HT1080 (cell line): ENCODE data around the gene KLHL29. TPM values are rescaled to one million over a fixed set of nuclear protein-coding genes. Genes with fewer than 3 reads are reported as not detected.
A peak's percentile ranks its signal among the peaks of the same experiment; 100 is the strongest.

Source experiments
- DNase-seq: peaks from one replicate; pipeline ENCODE4 v3.0.0-alpha.2; 2015; ENCODE audit warnings: low read depth
- total RNA-seq: library from RNA; depleted of rRNA; stranded (reverse); fragments of >200 nt; shearing (Covaris generic); gene quantifications from 2 replicates; pipeline ENCODE4 v1.2.3, GENCODE V29; 2014

Gene KLHL29
- total RNA-seq, 1 experiment from 2014 or later: 6.8 TPM

GRCh38 chr2:23692263-23692662, 307.3 kb downstream of the KLHL29 start:
- no peak for DNase-seq

- no peak for DNase-seq
Observed at GRCh38 chr2:23692851-23693605, 308.0 kb downstream of the KLHL29 start.

- DNase-seq: no peak
Observed at GRCh38 chr2:23693606-23693951, 308.6 kb downstream of the KLHL29 start.

DNA sequence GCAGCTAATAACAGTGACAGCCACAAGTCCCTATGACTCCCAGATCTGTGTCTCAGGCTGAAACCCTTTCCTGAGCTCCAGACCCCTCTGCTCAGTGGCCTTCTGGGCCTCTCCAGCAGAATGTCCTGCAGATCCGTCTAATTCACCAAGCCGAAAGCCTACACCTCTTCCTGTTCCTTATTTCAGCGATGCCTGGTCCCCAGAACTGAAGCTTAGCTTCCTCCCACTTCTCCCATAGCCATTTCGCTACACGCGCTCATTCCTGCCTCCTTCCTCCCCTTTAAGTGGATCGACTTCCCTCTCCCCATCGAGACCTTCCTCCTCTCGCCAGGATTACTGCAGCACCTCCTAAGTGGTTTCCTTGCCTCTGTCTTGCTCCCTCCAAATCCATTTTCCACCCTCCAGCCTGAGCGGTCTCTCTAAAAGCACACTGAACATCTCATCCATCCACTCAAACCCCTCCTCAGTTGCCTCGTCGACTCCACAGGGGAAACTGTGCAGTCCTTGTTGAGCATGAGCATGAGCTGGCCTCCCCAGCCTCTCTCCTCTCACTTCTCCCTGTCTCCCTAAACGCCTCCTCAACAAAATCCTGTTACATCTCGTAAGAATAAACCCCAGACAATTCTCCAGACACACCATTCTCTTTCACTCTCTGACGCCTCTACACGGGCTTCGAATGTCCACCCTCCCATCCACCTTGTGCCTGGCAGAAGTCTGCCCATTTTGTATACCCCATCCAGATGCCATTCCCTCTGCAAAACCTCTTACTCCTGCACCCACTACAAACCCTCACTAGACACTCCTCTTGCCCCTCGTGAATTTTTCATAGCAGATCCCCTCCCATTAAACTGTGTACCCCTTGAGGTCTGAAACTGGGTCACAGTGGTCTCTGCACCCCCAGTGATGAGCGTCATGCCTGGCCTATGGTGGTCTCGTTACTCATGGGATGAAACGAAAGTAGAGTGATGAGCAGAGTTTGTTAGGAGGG, 309.4 kb downstream of the KLHL29 start:
- DNase-seq: no peak

GRCh38 chr2:23695214-23695889, 310.4 kb downstream of the KLHL29 start:
- no peak for DNase-seq

DNA sequence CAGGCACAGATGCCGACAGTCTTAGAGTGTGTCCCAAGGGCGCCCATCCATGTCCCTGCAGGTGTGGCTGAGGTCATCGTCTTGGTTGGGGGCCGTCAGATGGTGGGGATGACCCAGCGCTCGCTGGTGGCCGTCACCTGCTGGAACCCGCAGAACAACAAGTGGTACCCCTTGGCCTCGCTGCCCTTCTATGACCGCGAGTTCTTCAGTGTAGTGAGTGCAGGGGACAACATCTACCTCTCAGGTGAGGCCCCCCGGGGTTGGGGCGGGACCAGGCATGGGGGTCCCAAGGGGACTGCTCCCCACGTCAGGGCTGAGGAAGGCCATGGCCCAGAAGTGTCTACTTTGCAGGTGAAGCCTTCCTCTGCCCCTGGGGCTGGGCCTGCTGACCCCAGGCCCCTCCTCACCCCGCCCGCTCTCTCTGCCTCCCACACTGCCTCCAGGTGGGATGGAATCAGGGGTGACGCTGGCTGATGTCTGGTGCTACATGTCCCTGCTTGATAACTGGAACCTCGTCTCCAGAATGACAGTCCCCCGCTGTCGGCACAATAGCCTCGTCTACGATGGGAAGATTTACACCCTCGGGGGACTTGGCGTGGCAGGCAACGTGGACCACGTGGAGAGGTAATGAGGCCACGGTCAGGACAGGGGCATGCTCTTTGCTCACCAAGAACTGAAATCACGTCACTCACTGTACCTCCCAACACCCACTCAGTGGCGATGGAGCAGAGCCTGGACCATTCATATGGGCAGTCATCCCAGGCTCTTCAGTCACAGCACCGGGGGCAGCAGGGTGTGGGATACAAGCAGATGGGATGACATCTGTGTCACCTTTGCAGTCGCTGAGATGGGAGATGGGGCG, 311.1 kb downstream of the KLHL29 start:
- DNase-seq: no peak

- DNase-seq: no peak
Observed at GRCh38 chr2:23696752-23697045, 311.7 kb downstream of the KLHL29 start.

DNA sequence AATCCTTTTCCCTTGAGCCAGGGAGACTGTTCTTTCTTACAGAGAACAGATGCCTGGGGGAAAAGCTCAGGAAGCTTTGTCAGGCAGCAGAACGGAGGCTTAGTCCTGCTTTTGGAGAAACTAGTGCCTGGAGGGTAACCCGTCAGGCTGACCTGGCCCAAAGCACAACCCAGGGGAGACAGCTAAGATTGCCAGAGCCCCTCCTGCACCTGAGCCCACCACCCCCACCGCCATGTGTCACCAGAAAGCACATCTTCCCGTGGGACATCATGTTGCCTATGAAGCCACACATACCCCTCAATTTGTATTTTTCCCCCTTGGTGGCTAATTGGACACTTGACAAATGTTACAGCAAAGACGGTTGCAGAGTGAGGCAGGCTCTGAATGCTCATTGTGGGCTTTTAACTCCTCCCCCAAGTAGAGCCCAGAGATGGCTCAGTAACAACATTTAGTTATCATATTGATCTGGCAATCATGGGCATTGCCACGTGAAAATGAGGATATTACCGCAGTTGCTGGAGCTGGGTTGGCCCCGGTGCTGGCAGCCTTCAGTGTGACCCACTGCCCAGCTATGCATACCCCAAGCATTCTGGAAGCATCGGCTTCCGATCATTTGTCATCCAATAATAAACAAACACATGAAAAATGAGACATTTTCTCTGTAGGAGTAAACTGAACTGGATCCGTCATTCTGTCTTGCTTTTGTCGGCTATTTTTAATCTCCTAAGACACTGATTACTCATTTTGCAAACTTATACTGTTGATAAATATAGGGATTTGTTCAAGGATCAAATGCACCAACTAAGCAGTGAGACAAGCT, 312.5 kb downstream of the KLHL29 start:
- DNase-seq: no peak

DNA sequence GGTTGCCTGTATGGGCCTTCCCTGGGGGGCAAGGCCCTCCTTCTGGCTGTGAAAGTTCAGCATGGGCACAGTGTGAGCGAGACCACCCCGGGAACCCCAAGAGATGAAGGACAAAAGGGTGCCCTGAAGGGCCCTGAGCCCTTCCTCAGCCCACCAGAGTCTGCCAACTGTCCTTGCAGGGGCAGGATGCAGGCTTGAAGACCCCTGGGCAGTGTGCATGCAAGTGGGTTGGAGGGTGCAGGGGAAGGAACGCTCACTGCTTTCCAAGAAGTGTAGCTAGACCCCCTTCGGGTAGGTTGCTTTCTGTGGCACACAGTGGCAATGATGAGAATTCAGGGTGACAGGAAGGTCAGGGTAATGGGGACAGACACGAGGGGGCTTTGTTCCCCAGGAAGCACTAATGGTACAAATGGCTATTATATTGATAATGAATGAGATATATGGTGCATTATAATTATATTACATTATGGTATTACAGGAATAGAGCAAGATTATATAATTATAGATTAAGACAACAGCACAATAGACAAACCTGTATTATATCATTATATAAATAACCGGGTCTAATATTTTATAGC, 313.2 kb downstream of the KLHL29 start:
- no peak for DNase-seq

GRCh38 chr2:23698721-23699579, 314.0 kb downstream of the KLHL29 start:
- DNase-seq: no peak

DNA sequence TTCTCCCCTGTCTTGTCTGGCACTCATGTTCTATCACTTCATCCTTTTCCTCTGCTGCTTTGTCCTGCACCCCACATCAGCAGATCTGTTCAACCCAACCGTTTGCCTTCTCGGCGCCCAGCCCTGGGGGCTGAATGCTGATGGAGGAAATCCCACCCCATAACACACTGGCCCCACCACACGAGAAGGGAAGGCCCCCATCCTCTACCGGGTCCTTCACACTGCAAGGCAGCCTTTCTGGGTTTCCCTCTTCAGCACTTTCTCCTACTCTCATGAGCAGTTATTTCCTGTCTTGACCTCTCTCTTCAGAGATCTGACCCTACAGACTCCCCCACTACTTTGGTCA, 314.6 kb downstream of the KLHL29 start:
- no peak for DNase-seq

DNA sequence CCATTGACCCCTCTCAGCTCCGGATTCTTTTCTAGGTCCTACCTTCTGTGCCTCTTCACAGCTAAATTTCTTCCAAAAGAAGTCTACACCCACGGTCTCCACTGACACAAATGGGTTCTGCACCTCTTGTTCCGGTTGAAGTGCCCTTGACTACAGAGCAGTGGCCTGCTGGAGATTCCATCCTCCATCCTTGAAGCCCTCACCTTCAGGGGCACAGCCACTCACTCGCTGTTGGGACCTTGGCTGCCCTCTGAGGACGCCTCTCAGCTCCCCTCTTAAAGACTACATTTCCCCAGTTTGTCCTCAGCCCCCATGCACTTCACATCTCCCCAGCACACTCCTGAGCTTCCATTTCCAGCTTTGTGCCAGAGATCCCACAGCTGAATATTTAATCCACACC, 315.6 kb downstream of the KLHL29 start:
- DNase-seq: no peak

DNA sequence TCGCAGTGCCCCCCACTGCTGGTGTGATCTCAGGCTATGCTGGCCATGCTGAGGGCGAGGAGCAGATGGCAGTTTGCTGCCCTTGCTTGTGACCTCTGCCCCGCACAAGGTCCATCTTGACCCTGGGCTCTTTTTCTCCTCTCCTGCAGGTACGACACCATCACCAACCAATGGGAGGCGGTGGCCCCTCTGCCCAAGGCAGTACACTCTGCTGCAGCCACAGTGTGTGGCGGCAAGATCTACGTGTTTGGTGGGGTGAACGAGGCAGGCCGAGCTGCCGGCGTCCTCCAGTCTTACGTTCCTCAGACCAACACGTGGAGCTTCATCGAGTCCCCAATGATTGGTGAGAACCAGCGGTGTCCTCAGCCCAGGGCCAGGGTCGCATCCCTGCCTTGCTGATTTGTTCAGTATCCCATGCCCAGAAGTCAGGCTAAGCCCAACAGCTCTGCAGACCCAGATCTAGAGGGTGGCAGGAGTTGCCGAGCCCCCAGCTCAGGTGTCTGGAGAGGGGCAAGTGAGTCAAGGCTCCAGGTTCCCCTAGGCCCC, 318.1 kb downstream of the KLHL29 start:
- no peak for DNase-seq

DNA sequence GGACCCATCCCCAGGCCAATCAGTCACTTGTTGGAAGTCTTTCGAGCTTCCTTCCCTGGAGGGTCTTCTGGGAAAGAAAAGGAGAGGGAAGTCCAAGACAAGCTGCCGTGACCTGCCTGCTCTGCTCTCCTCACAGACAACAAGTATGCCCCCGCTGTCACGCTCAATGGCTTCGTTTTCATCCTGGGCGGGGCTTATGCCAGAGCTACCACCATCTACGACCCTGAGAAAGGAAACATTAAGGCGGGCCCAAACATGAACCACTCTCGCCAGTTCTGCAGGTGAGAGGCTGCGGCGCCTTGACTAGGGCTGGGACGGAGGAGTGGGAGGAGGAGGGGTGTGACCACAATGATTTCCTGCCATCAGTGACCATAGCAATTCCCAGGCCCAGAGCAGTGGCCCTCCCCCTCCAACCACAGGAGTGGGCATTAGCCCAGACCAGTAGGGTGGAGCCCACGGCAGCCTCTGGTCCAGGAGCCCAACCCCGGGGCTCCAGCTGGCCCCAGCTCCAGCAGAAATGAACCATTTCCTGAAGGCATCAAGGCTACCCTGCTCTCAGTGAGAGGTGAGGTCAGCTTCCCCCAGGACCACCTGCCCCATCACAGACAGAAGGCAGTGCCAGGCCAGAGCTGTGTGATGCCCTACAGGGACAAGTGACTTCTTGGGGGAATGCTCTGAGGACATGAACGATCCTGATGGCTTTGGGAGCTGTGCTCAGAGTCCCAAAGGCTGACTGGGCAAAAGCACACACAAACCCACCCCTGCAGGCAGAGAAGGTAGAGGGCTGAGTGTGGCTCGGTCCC, 318.8 kb downstream of the KLHL29 start:
- DNase-seq: peak; percentile 13

- DNase-seq: no peak
Observed at GRCh38 chr2:23705771-23706612, 321.0 kb downstream of the KLHL29 start.

DNA sequence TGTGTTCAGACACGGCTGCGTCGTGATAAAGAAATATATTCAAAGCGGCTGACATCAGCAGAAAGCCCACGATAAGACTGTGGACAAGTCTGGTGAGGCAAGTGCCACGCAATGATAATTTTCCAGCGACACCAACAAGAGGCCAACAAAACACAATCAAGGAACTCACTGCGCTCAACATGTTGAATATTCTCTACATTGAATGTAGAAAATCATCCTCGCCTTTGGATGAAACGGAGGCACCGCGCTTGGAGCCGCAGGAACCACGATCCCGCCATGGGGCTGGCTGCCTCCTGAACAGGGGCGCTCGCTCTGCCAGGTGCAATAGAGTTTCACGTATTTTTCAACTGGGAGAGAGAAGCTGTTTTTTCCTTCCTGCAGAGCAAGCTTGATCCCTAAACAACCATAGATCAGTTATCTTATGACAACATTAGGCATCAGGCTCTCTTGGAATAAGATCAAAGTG, 321.7 kb downstream of the KLHL29 start:
- no peak for DNase-seq

- DNase-seq: no peak
Observed at GRCh38 chr2:23707096-23707495, 322.1 kb downstream of the KLHL29 start.
